Measurements from ENCODE around the gene PKIG.

Gene PKIG

GRCh38 chr20:44609006-44609515 is 26.7 kb downstream of the PKIG start:
- no peak overlapping the region for H3K4me3 ChIP-seq (ENCODE audit: low read depth, low read length)
- DNase-seq (ENCODE audit: low read depth): no peak
- no peak for TF ChIP-seq CTCF (IDR thresholded peaks at IDR 0.05; ENCODE audit: insufficient read depth, low read depth, low read length, missing control alignments)

- no peak overlapping the region for H3K4me3 ChIP-seq (ENCODE audit: low read depth, low read length)
- peak; percentile 98 for TF ChIP-seq CTCF (IDR thresholded peaks at IDR 0.05; ENCODE audit: insufficient read depth, low read depth, low read length, missing control alignments)
- peak; percentile 83 for DNase-seq (ENCODE audit: low read depth)
Observed at GRCh38 chr20:44609516-44610312, 27.3 kb downstream of the PKIG start.

- no peak for TF ChIP-seq CTCF (IDR thresholded peaks at IDR 0.05; ENCODE audit: insufficient read depth, low read depth, low read length, missing control alignments)
- peak; percentile 18 for DNase-seq (ENCODE audit: low read depth)
Observed at GRCh38 chr20:44610313-44610962, 28.1 kb downstream of the PKIG start.

GRCh38 chr20:44613575-44613974 is 31.2 kb downstream of the PKIG start:
- H3K4me3 ChIP-seq (ENCODE audit: low read depth, low read length): no peak overlapping the region
- DNase-seq (ENCODE audit: low read depth): no peak
- no peak for TF ChIP-seq CTCF (IDR thresholded peaks at IDR 0.05; ENCODE audit: insufficient read depth, low read depth, low read length, missing control alignments)

More at GRCh38 chr20:44610313-44610962, 28.1 kb downstream of the PKIG start:
- H3K4me3 ChIP-seq (ENCODE audit: low read depth, low read length): no peak overlapping the region

GRCh38 chr20:44614525-44614924 is 32.1 kb downstream of the PKIG start:
- no peak for DNase-seq (ENCODE audit: low read depth)
- TF ChIP-seq CTCF (IDR thresholded peaks at IDR 0.05; ENCODE audit: insufficient read depth, low read depth, low read length, missing control alignments): no peak
- no peak overlapping the region for H3K4me3 ChIP-seq (ENCODE audit: low read depth, low read length)

GRCh38 chr20:44615169-44615791 is 32.9 kb downstream of the PKIG start:
- H3K4me3 ChIP-seq (ENCODE audit: low read depth, low read length): no peak overlapping the region

More at GRCh38 chr20:44615169-44615791, 32.9 kb downstream of the PKIG start:
- peak; percentile 20 for DNase-seq (ENCODE audit: low read depth)
- no peak for TF ChIP-seq CTCF (IDR thresholded peaks at IDR 0.05; ENCODE audit: insufficient read depth, low read depth, low read length, missing control alignments)
